ENCODE measurements around the gene SOX6. TPM values are rescaled to one million over a fixed set of nuclear protein-coding genes. Genes with fewer than 3 reads are reported as not detected.
"Not testable (repeated sequence)": the region's sequence is repeated elsewhere in the genome, so short reads cannot be mapped to it uniquely, and the experiment has no call there.

SOX6 gene
- total RNA-seq, 2 experiments from 2014 or later, result 0.13 TPM; not detected in 1

GRCh38 chr11:16393340-16393739, 37.0 kb upstream of the SOX6 start:
- intact Hi-C loops (cut with micrococcal nuclease; ENCODE audit: unreplicated experiment), result no loop called here
- Histone ChIP-seq H3K27ac (ENCODE audit: low read depth, low read length, poor library complexity, severe bottlenecking) (no peak overlapping the region), H3K36me3 (ENCODE audit: insufficient read depth, low read length) (no peaks in the 10 kb centered on the region), H3K4me3 (ENCODE audit: low read depth, low read length, poor library complexity, severe bottlenecking) (no peak overlapping the region), H3K9me2 (ENCODE audit: insufficient read depth, low read length) (no peaks in the 10 kb centered on the region), H3K9me3 (ENCODE audit: low read length) (no peaks in the 10 kb centered on the region), H4K20me1 (ENCODE audit: insufficient read depth, low read length) (no peaks in the 10 kb centered on the region; the same call in 1 of the 2 replicates), H3K79me2 (ENCODE audit: insufficient read depth, low read depth, low read length) (no peaks in the 10 kb centered on the region), H3K4me2 (ENCODE audit: low read length) (no peak overlapping the region), H3K4me1 (ENCODE audit: insufficient read depth, low read length, poor library complexity, severe bottlenecking) (no peaks in the 10 kb centered on the region), H2AFZ (ENCODE audit: low read length) (no peak overlapping the region)
- DNase-seq (ENCODE audit: low spot score), result no peak
- ChIA-PET CTCF (ENCODE audit: unreplicated experiment) (no interaction called here), POLR2A (interaction anchor here (0.5 kb wide), 1 partner anchor 1059 kb away, joined by 3 read pairs; no protein-coding TSS in a partner anchor)
- no TSS peak for BruUV-seq (replicated peaks)
- TF ChIP-seq CTCF (conservative IDR thresholded peaks at IDR 0.05; ENCODE audit: low read length) (no peak), EZH2phosphoT487 (IDR thresholded peaks at IDR 0.05; ENCODE audit: borderline replicate concordance, low read depth, low read length) (no peak)

GRCh38 chr11:16392616-16393015, 36.3 kb upstream of the SOX6 start:
- Histone ChIP-seq H3K9me3 (ENCODE audit: low read length) (no peaks in the 10 kb centered on the region), H3K4me2 (ENCODE audit: low read length) (no peak overlapping the region), H3K27ac (ENCODE audit: low read depth, low read length, poor library complexity, severe bottlenecking) (no peak overlapping the region), H3K9me2 (ENCODE audit: insufficient read depth, low read length) (no peaks in the 10 kb centered on the region), H3K79me2 (ENCODE audit: insufficient read depth, low read depth, low read length) (no peaks in the 10 kb centered on the region), H3K4me3 (ENCODE audit: low read depth, low read length, poor library complexity, severe bottlenecking) (no peak overlapping the region), H4K20me1 (ENCODE audit: insufficient read depth, low read length) (no peaks in the 10 kb centered on the region; the same call in 1 of the 2 replicates), H3K36me3 (ENCODE audit: insufficient read depth, low read length) (no peaks in the 10 kb centered on the region), H2AFZ (ENCODE audit: low read length) (no peak overlapping the region), H3K4me1 (ENCODE audit: insufficient read depth, low read length, poor library complexity, severe bottlenecking) (no peaks in the 10 kb centered on the region)
- intact Hi-C loops (cut with micrococcal nuclease; ENCODE audit: unreplicated experiment), result no loop called here
- no TSS peak for BruUV-seq (replicated peaks)
- no peak for DNase-seq (ENCODE audit: low spot score)
- ChIA-PET CTCF (ENCODE audit: unreplicated experiment) (no interaction called here), POLR2A (interaction anchor here (0.5 kb wide), 1 partner anchor 1328 kb away, joined by 3 read pairs; no protein-coding TSS in a partner anchor)
- no peak for TF ChIP-seq EZH2phosphoT487 (IDR thresholded peaks at IDR 0.05; ENCODE audit: borderline replicate concordance, low read depth, low read length)
- TF ChIP-seq CTCF (conservative IDR thresholded peaks at IDR 0.05; ENCODE audit: low read length), result no peak

- H3K4me2 ChIP-seq (ENCODE audit: low read length); H3K27ac ChIP-seq (ENCODE audit: low read depth, low read length, poor library complexity, severe bottlenecking); H4K20me1 ChIP-seq (ENCODE audit: insufficient read depth, low read length); H3K4me3 ChIP-seq (ENCODE audit: low read depth, low read length, poor library complexity, severe bottlenecking); H3K9me2 ChIP-seq (ENCODE audit: insufficient read depth, low read length); H2AFZ ChIP-seq (ENCODE audit: low read length); CTCF ChIA-PET (ENCODE audit: unreplicated experiment); H3K4me1 ChIP-seq (ENCODE audit: insufficient read depth, low read length, poor library complexity, severe bottlenecking); H3K9me3 ChIP-seq (ENCODE audit: low read length); intact Hi-C loops (cut with micrococcal nuclease; ENCODE audit: unreplicated experiment); DNase-seq (ENCODE audit: low spot score); H3K79me2 ChIP-seq (ENCODE audit: insufficient read depth, low read depth, low read length); BruUV-seq (replicated peaks); H3K36me3 ChIP-seq (ENCODE audit: insufficient read depth, low read length): not testable (repeated sequence)
- POLR2A ChIA-PET, result interaction anchor here (0.6 kb wide), 1 partner anchor 1068 kb away, joined by 3 read pairs; no protein-coding TSS in a partner anchor
These were observed 34.5 kb upstream of the SOX6 start for GRCh38 chr11:16390826-16391225.

All from OCI-LY7 (cell line).